22Rv1 (cell line): Measurements from ENCODE around the gene TMEM129.

ENCODE experiments used
- H3K27ac ChIP-seq: fragments of 450-650 bp; 2 replicates; pipeline ENCODE4 v1.5.1; 2017
- ZFX ChIP-seq: fragments of 450-650 bp; IDR thresholded peaks from 2 replicates; pipeline ENCODE4 v1.6.1; 2017; ENCODE audit warnings: antibody characterized with exemption, borderline replicate concordance
- TF ChIP-seq, protein P1 (sequence below): fragments of 450-650 bp; IDR thresholded peaks from 2 replicates; pipeline ENCODE4 v1.5.1; 2017; ENCODE audit warnings: mild to moderate bottlenecking

The TMEM129 gene

DNA sequence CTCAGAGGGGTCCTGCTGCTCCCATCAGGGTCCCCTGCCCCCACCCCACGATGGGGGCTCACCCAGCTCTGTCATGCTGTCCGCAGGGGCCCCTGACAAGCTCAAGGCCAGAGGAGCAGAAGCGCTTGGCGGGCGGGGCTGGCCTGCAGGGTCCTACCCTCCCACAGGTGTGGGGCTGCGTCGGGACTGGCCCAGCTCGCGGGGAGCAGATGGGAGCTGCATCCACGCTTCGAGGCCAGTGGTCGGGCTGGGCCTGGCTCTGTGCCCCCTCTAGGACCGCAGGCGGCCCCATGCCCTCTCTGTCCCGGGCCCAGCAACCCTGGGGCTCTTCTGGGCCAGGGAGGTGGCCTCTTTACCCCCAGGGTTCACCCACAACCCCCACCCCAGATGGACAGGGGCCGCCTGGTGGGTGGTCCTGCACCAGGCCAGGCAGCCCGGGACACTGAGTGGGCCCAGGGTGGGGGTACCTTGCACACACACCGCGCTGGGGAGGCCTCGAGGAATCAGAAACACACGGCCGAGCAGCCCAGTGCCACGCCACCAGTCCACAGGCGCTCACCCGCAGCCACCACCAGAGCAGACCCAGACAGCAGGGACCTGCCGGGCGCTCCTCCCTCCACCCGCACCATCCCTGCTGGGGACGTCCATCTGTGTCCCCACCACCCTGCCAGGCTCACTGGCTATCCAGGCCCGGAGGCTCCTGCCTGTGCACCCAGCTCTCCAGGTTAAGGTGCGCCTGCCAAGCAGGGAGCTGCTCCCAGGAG, 30.2 kb upstream of the TMEM129 start:
- TF ChIP-seq, protein P1, sequence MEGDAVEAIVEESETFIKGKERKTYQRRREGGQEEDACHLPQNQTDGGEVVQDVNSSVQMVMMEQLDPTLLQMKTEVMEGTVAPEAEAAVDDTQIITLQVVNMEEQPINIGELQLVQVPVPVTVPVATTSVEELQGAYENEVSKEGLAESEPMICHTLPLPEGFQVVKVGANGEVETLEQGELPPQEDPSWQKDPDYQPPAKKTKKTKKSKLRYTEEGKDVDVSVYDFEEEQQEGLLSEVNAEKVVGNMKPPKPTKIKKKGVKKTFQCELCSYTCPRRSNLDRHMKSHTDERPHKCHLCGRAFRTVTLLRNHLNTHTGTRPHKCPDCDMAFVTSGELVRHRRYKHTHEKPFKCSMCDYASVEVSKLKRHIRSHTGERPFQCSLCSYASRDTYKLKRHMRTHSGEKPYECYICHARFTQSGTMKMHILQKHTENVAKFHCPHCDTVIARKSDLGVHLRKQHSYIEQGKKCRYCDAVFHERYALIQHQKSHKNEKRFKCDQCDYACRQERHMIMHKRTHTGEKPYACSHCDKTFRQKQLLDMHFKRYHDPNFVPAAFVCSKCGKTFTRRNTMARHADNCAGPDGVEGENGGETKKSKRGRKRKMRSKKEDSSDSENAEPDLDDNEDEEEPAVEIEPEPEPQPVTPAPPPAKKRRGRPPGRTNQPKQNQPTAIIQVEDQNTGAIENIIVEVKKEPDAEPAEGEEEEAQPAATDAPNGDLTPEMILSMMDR = no peak
- no peak overlapping the region for H3K27ac ChIP-seq

DNA sequence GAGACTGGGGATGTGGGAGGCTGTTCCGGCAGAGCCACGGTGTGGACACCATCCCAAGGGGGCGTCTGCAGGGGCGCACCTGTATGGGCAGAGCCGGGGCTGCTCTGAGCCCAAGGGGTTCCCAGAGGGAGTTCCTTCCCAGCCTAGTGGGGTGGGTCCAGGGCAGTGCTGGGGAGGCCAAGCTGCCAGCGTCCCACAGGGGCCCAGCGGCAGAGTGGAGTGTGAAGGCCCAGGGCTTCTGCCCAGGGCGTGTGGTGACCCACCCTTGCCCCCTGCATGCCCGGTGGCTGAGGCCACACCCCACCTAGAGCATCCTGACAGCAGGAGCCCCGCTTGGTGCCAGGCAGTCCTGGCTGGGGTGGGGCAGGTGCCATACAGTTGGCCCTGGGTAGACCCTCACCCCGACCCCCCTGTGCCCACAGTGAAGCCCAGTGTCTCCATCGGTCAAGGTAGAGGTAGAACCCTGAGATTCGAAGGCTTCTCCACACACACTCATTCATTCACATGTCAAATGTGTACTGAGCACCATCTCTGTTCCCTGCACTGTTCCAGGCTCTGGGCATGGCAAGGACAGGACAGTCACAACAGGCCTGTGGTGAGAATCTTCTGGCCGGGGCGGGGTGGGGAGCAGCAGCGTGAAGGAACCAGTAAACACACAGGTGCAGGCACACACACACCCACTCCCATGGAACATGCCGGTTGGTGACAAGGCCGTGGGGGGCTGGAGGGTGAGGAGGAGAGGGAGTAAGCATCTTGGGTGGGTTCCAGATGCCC, 29.4 kb upstream of the TMEM129 start:
- TF ChIP-seq ZFX = no peak
- TF ChIP-seq, protein P1 = no peak

DNA sequence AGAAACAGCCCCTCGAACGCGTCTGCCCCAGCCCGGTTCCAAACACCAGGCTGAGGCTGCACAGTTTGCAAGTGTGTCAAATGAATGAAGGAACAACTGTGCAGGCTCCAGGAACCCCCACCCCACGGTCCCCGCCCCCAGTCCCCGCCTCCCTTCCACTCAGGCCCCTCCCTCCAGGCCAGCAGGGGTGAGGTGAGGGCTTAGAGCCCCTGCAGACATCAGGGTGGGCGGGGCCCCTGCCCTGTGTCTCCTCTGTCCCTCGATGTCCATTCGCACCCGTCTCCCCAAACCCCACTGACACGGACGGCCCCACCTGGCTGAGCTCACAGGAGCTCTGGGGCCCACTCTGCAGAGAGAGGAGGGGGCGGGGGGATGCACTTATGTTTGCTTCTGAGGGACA, 28.7 kb upstream of the TMEM129 start:
- no peak overlapping the region for H3K27ac ChIP-seq
- no peak for TF ChIP-seq ZFX
- TF ChIP-seq, protein P1 = no peak

More for the DNA sequence above, 29.4 kb upstream of the TMEM129 start:
- H3K27ac ChIP-seq = no peak overlapping the region

DNA sequence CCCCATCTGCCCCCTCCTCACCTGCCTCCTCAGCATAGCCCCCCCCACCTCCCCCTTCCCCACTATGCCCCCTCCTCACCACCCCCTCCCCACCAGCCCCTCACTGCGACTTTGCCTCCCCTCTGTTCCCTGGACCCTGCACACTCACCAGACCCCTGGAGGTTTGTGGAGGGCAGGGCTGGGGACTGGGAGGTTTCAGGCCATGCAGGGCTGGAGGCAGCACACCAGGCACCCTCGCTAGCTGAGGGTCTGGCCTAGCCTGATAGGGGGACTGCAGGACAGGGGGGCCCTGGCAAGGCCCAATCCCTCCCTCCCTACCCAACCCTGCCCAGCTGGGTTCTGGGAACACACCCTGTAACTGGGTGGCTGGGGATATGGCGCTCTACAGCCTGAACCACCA, 28.2 kb upstream of the TMEM129 start:
- TF ChIP-seq, protein P1 = no peak
- TF ChIP-seq ZFX = no peak

DNA sequence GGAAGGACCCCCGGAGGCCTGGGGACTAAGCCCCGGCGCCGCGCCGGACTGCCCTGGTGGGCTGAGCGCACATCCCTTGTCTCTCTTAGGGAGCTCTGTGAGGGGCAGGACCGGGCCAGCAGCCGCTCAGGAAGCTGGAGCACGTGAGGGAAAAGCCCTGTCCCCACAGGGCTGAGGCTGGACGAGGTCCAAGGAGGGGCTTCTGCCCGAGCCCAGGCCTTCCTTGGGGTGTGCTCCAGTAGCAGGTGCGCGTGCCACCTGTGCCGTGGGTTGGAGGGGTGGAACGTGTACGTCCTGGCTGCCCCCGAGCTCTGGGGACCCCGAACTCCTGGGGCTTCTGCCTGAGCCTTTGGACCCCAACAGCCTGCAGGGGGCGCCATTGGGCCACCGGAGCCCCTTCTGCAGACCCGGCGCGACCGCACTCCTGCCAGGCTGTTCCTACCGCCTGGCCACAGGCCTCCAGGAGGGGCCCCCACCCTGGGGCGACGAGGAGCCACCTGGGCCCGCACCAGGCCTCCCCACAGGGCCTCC, 27.4 kb upstream of the TMEM129 start:
- H3K27ac ChIP-seq = no peak overlapping the region
- no peak for TF ChIP-seq ZFX
- TF ChIP-seq, protein P1 = peak; percentile 87

More for the DNA sequence above, 28.2 kb upstream of the TMEM129 start:
- no peak overlapping the region for H3K27ac ChIP-seq

DNA sequence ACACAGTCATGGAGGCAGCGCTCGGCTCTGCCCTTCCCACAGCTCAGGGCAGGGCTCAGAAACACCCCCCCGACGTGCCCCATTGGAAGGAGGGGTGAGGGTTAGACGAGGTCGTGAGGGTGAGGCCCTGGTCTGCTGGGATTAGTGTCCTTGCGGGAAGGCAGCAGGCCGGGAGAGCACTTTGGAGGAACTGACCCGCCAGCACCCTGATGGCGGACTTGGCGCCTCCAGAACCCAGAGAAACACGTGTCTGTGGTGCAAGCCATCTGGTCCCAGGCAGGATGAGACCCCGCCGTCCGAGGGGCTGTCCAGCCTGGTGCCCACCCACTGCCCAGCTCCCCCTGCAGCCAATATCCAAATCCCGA, 26.5 kb upstream of the TMEM129 start:
- TF ChIP-seq, protein P1 = no peak
- no peak for TF ChIP-seq ZFX
- H3K27ac ChIP-seq = no peak overlapping the region
